PC-9 (cell line): ENCODE data around the gene SRRT.

ENCODE experiments used
- EZH2 ChIP-seq: fragments of 200-600 bp; sonication (generic); IDR thresholded peaks from 2 replicates; pipeline ENCODE4 v1.8.0; 2017; ENCODE audit warnings: antibody characterized with exemption, low read depth
- TF ChIP-seq, protein P1 (sequence below): fragments of 200-600 bp; sonication (generic); conservative IDR thresholded peaks from 2 replicates; pipeline ENCODE4 v1.6.1; 2017; ENCODE audit warnings: mixed run types, antibody characterized with exemption, mild to moderate bottlenecking, moderate library complexity

DNA sequence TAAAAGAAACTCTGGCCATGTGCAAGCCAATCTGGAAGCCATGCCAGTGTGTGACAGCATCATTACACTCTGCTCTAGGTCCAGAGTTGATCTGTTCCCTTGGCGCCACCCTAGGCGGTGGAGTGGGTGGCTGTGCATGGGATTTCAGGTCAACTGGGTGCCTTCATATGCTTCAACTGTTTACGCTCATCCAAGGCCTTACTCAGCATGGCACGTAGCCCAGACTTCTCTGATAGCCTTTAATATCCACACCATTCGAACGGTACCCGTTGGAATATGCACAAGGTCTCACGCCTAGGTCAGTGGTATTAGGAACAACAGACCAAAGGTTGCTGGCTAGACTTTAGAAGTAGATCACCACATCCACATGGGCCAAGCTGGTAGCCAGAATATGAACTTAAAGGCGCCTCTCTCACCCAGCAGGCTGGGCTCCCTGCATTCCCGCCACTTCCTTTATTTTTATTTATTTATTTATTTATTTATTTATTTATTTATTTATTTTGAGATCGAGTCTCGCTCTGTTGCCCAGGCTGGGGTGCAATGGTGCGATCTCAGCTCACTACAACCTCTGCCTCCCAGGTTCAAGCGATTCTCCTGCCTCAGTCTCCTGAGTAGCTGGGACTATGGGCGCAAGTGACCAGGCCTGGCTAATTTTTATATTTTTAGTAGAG is 39.4 kb downstream of the SRRT start:
- TF ChIP-seq, protein P1, sequence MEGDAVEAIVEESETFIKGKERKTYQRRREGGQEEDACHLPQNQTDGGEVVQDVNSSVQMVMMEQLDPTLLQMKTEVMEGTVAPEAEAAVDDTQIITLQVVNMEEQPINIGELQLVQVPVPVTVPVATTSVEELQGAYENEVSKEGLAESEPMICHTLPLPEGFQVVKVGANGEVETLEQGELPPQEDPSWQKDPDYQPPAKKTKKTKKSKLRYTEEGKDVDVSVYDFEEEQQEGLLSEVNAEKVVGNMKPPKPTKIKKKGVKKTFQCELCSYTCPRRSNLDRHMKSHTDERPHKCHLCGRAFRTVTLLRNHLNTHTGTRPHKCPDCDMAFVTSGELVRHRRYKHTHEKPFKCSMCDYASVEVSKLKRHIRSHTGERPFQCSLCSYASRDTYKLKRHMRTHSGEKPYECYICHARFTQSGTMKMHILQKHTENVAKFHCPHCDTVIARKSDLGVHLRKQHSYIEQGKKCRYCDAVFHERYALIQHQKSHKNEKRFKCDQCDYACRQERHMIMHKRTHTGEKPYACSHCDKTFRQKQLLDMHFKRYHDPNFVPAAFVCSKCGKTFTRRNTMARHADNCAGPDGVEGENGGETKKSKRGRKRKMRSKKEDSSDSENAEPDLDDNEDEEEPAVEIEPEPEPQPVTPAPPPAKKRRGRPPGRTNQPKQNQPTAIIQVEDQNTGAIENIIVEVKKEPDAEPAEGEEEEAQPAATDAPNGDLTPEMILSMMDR = no peak
- TF ChIP-seq EZH2 = no peak
